Liver (tissue), 9 donors: Measurements from ENCODE around the gene CCDC154. TPM values are rescaled to one million over a fixed set of nuclear protein-coding genes. Genes with fewer than 3 reads are reported as not detected.

Source experiments
- DNase-seq: peaks from one replicate; pipeline ENCODE4 v3.0.0-alpha.2; 2017; ENCODE audit warnings: low spot score
- H3K27ac ChIP-seq, 2 donors: one replicate each; pipeline ENCODE4 v1.7.0; 2013; ENCODE audit warnings: inconsistent platforms in 2 of 2, low read length in 2 of 2, control low read depth in 1 of 2, low read depth in 1 of 2, mild to moderate bottlenecking in 1 of 2
- H3K27me3 ChIP-seq, 4 donors: one replicate each; pipeline versions ENCODE4 v1.6.1 to v1.7.0; 2013; ENCODE audit warnings: low read length in 3 of 4, inconsistent platforms in 1 of 4, mild to moderate bottlenecking in 1 of 4, moderate library complexity in 1 of 4; ENCODE audit not compliant: control insufficient read depth in 4 of 4, insufficient read depth in 4 of 4
- H3K36me3 ChIP-seq, 4 donors: one replicate each; pipeline versions ENCODE4 v1.6.1 to v1.7.0; 2013; ENCODE audit warnings: low read length in 3 of 4, mild to moderate bottlenecking in 3 of 4, low read depth in 1 of 4, moderate library complexity in 1 of 4; ENCODE audit not compliant: control insufficient read depth in 4 of 4, insufficient read depth in 3 of 4
- H3K4me1 ChIP-seq, 4 donors: one replicate each; pipeline versions ENCODE4 v1.6.1 to v1.7.0; 2013; ENCODE audit warnings: low read length in 3 of 4, mild to moderate bottlenecking in 3 of 4, moderate library complexity in 1 of 4; ENCODE audit not compliant: control insufficient read depth in 4 of 4, insufficient read depth in 4 of 4
- H3K4me3 ChIP-seq, 3 donors: one replicate each; pipeline versions ENCODE4 v1.6.1 to v1.7.0; 2013; ENCODE audit warnings: low read length in 3 of 3, control low read depth in 1 of 3, low read depth in 1 of 3, mild to moderate bottlenecking in 1 of 3
- H3K9ac ChIP-seq, 2 donors: one replicate each; pipeline ENCODE4 v1.7.0; 2013; ENCODE audit warnings: low read length in 2 of 2, mild to moderate bottlenecking in 2 of 2, moderate library complexity in 2 of 2, control low read depth in 1 of 2, low read depth in 1 of 2
- H3K9me3 ChIP-seq, 4 donors: one replicate each; pipeline versions ENCODE4 v1.6.1 to v1.7.0; 2013; ENCODE audit warnings: low read length in 3 of 4; ENCODE audit not compliant: control insufficient read depth in 4 of 4
- ATF3 ChIP-seq: IDR thresholded peaks from 2 replicates; pipeline ENCODE4 v1.6.1; 2016; ENCODE audit warnings: antibody characterized with exemption
- CTCF ChIP-seq: fragments of 150-350 bp; IDR thresholded peaks from 2 replicates; pipeline ENCODE4 v1.5.1; 2017; ENCODE audit warnings: improper control_type of control experiment, low read depth, low read length; ENCODE audit not compliant: missing input control
- EGR1 ChIP-seq, 2 donors: IDR thresholded peaks; 2 replicates each; pipeline ENCODE4 v1.6.1; 2016 to 2018; ENCODE audit warnings: antibody characterized with exemption in 2 of 2, low read depth in 2 of 2
- FOXA1 ChIP-seq: IDR thresholded peaks from 2 replicates; pipeline ENCODE4 v1.6.1; 2016; ENCODE audit warnings: antibody characterized with exemption
- FOXA2 ChIP-seq: IDR thresholded peaks from 2 replicates; pipeline ENCODE4 v1.6.1; 2016; ENCODE audit warnings: antibody characterized with exemption
- GABPA ChIP-seq, 2 donors: IDR thresholded peaks in 1 of 2; conservative IDR thresholded peaks in 1 of 2; 2 replicates each; pipeline ENCODE4 v1.6.1; 2016; ENCODE audit warnings: antibody characterized with exemption in 2 of 2, mild to moderate bottlenecking in 1 of 2, moderate library complexity in 1 of 2
- HNF4A ChIP-seq, 2 donors: conservative IDR thresholded peaks; 2 replicates each; pipeline ENCODE4 v1.6.1; 2016; ENCODE audit warnings: antibody characterized with exemption in 2 of 2, mild to moderate bottlenecking in 2 of 2
- HNF4G ChIP-seq: IDR thresholded peaks from 2 replicates; pipeline ENCODE4 v1.6.1; 2016; ENCODE audit warnings: antibody characterized with exemption
- JUND ChIP-seq, 2 donors: IDR thresholded peaks; 2 replicates each; pipeline ENCODE4 v1.6.1; 2016; ENCODE audit warnings: antibody characterized with exemption in 2 of 2
- MAX ChIP-seq: IDR thresholded peaks from 2 replicates; pipeline ENCODE4 v1.6.1; 2016; ENCODE audit warnings: antibody characterized with exemption
- NR2F2 ChIP-seq: IDR thresholded peaks from 2 replicates; pipeline ENCODE4 v1.6.1; 2016; ENCODE audit warnings: antibody characterized with exemption
- RXRA ChIP-seq, 2 donors: IDR thresholded peaks; 2 replicates each; pipeline ENCODE4 v1.6.1; 2017 to 2018; ENCODE audit warnings: antibody characterized with exemption in 2 of 2, mild to moderate bottlenecking in 1 of 2
- SP1 ChIP-seq: IDR thresholded peaks from 2 replicates; pipeline ENCODE4 v1.6.1; 2018; ENCODE audit warnings: antibody characterized with exemption, mild to moderate bottlenecking
- TAF1 ChIP-seq: conservative IDR thresholded peaks from 2 replicates; pipeline ENCODE4 v1.6.1; 2016; ENCODE audit warnings: antibody characterized with exemption, mild to moderate bottlenecking
- ZBTB33 ChIP-seq: IDR thresholded peaks from 2 replicates; pipeline ENCODE4 v1.6.1; 2016; ENCODE audit warnings: antibody characterized with exemption
- WGBS: extraction: QIAGEN DNeasy Blood & Tissue Kit; methylation state at CpG from one replicate; pipeline ENCODE4 v1.1.7; 2013; 5-methylcytosine and 5-hydroxymethylcytosine counted together
- polyA plus RNA-seq, 2 donors: library from polyadenylated mRNA; stranded (reverse) in 1 of 2; unstranded in 1 of 2; fragments of 200-250 nt in 1 of 2; fragments of >200 nt in 1 of 2; fragmentation: Nextera tagmentation in 1 of 2; extraction: Ambion mirVana in 1 of 2; gene quantifications; one replicate each; pipeline versions ENCODE4 v1.2.1 to v1.2.3, GENCODE V29; 2013 to 2015
- total RNA-seq, 2 donors: library from RNA; depleted of rRNA; stranded (reverse); fragments of >200 nt; gene quantifications; one replicate each; pipeline ENCODE4 v1.2.3, GENCODE V29; 2014
- TF ChIP-seq, protein P1 (sequence below): IDR thresholded peaks from 2 replicates; pipeline ENCODE4 v1.6.1; 2016; ENCODE audit warnings: antibody characterized with exemption, mild to moderate bottlenecking
- donor health status: healthy.
- donor health status: healthy.
- donor health status: healthy.
- donor health status: healthy.
- donor health status: healthy.

The CCDC154 gene
- total and polyA plus RNA-seq, 4 donors: 0.18 to 0.42 (median 0.39) TPM; not detected in 1

DNA sequence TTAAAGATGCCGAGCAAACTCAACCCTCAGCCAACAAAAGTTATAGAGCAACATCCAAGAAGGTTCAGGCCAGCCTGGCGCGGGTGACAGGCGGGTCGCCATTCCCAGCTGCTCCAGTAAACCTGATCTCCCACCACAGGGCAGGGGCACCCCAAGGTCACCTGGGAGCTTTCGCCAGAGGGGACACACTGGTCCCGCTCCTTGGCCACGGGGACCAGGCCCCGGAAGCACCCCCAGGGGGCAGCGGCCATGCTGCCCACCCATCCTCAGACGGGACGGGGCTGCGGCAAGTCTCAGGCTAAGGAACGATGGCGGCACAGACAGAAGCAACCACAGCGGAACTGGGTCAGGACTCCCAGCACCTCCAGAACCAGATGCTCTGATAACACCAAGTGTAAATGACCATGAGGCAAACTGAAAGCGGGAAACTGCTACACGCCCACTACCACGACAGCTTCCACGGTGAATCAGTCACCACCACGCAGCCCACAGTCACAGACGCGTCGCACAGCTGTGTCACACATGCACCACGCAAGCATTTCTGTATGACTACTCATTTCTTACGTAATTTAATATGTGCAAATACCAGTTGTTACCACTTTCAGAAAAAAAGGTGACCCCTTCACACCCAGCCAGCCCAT lies 14.1 kb upstream of the CCDC154 start:
- Histone ChIP-seq H3K36me3 (peaks cover 0 to 49% (median 9%) of the 10 kb centered on the region in 4 donors), H3K27ac (no peak overlapping the region), H3K4me3 (no peak overlapping the region), H3K9ac (no peak overlapping the region), H3K27me3 (no peaks in the 10 kb centered on the region), H3K4me1 (no peaks in the 10 kb centered on the region), H3K9me3 (no peaks in the 10 kb centered on the region)
- 95% methylated on average over 26 of the region's 26 CpGs for WGBS
- TF ChIP-seq ATF3: no peak
- TF ChIP-seq TAF1: no peak
- TF ChIP-seq MAX: no peak
- no peak for TF ChIP-seq HNF4A (conservative IDR thresholded peaks at IDR 0.05)
- TF ChIP-seq, protein P1, sequence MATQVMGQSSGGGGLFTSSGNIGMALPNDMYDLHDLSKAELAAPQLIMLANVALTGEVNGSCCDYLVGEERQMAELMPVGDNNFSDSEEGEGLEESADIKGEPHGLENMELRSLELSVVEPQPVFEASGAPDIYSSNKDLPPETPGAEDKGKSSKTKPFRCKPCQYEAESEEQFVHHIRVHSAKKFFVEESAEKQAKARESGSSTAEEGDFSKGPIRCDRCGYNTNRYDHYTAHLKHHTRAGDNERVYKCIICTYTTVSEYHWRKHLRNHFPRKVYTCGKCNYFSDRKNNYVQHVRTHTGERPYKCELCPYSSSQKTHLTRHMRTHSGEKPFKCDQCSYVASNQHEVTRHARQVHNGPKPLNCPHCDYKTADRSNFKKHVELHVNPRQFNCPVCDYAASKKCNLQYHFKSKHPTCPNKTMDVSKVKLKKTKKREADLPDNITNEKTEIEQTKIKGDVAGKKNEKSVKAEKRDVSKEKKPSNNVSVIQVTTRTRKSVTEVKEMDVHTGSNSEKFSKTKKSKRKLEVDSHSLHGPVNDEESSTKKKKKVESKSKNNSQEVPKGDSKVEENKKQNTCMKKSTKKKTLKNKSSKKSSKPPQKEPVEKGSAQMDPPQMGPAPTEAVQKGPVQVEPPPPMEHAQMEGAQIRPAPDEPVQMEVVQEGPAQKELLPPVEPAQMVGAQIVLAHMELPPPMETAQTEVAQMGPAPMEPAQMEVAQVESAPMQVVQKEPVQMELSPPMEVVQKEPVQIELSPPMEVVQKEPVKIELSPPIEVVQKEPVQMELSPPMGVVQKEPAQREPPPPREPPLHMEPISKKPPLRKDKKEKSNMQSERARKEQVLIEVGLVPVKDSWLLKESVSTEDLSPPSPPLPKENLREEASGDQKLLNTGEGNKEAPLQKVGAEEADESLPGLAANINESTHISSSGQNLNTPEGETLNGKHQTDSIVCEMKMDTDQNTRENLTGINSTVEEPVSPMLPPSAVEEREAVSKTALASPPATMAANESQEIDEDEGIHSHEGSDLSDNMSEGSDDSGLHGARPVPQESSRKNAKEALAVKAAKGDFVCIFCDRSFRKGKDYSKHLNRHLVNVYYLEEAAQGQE: no peak
- no peak for TF ChIP-seq HNF4G
- no peak for TF ChIP-seq EGR1 (IDR thresholded peaks at IDR 0.05; ENCODE audit: low read depth in 2 of 2)
- TF ChIP-seq SP1: no peak
- no peak for TF ChIP-seq NR2F2
- no peak for DNase-seq

GRCh38 chr16:1457489-1458245 lies 13.3 kb upstream of the CCDC154 start:
- TF ChIP-seq RXRA (IDR thresholded peaks at IDR 0.05): no peak
- TF ChIP-seq ZBTB33: no peak
- TF ChIP-seq CTCF: no peak
- no peak for TF ChIP-seq FOXA1
- TF ChIP-seq JUND (IDR thresholded peaks at IDR 0.05): no peak
- no peak for TF ChIP-seq HNF4A (conservative IDR thresholded peaks at IDR 0.05)
- no peak for TF ChIP-seq MAX
- TF ChIP-seq FOXA2: no peak
- no peak for TF ChIP-seq GABPA (IDR thresholded peaks at IDR 0.05 in 1 of 2, conservative IDR thresholded peaks at IDR 0.05 in 1 of 2)
- TF ChIP-seq NR2F2: no peak
- TF ChIP-seq TAF1: no peak
- Histone ChIP-seq H3K4me1 (no peaks in the 10 kb centered on the region), H3K9ac (no peak overlapping the region), H3K36me3 (peaks cover 0 to 52% (median 9%) of the 10 kb centered on the region in 4 donors), H3K27ac (no peak overlapping the region), H3K27me3 (no peaks in the 10 kb centered on the region), H3K9me3 (no peaks in the 10 kb centered on the region), H3K4me3 (no peak overlapping the region)
- no peak for DNase-seq
- 92% methylated on average over 42 of the region's 42 CpGs for WGBS
